Activated naive CD4-positive, alpha-beta T cell treated with anti-CD3 and anti-CD28 coated beads, Interleukin-2, amount 50 U/mL, for 16 hours (primary cell): ENCODE measurements around the gene TMEM164.

Experiments
- DNase-seq: peaks from one replicate; pipeline ENCODE4 v3.0.0-alpha.2; 2020

The TMEM164 gene

DNA sequence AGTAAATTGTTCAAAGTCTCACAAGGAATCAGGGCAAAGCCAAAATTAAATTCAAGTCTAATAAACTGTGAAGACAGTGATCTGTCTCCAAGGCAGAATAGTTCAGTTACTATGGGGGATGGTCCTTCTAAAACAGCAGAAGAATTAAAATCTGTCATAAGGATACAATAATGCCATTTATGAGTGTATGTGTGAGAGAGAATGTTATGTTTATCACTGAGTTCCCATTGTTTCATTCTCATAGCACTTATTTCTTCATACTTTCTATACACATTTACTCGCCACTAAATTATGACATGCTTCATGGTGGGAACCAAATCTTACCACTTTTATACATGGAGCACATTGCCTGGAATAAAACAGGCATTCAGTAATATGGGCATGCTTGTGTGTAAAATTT is 212.5 kb downstream of the TMEM164 start:
- no peak for DNase-seq

DNA sequence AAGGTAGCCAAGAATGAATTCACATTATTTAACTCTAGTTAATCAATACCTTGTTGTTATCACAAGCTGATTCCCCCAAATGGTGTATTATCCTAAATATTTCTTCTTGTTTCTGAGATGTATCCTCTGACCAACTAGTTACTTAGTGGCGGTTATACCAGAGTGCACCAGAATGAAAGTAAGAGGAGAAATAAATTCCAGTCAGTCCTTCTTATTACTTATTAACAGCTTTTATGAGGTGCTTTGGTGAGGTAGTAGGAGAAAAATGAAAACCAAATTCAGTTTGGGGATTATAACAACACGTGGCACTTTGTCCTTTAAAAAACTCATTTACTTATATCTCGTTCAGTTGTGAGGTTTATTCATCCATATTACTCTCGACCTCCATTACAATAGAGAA is 213.1 kb downstream of the TMEM164 start:
- no peak for DNase-seq

DNA sequence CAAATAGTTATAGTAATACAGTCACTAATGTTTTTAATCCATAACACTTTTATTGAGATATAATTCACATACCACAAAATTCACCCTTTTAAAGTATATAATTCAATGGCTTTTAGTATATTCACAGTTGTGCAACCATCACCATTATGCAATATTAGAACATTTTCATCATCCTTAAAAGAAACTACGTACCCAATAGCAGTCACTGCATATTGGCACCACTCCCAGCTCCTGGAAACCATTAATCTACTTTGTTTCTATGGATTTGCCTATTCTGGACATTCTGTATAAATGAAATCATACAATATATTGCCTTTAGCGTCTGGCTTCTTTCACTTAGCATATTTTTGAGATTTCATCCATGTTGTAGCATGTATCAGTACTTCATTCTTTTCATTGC is 215.7 kb downstream of the TMEM164 start:
- DNase-seq = no peak

DNA sequence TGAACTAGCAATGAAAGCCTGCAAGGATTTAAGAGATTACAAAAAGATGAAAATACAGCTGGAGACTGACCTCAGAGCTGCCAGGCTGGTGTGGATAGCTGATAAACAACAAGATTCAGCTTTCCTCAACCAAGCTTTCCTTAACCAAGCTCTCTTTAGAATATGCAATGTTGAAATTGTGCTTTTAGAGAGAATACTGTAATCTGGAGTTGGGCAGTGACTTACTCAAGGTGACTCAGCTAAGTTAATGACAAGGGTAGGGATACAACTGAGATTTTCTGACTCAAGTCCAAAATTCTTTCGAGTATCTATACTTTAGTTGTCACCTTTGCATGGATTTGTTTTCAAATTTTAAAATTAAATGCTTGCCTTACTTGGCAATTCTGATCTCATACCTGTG is 217.0 kb downstream of the TMEM164 start:
- DNase-seq = no peak

DNA sequence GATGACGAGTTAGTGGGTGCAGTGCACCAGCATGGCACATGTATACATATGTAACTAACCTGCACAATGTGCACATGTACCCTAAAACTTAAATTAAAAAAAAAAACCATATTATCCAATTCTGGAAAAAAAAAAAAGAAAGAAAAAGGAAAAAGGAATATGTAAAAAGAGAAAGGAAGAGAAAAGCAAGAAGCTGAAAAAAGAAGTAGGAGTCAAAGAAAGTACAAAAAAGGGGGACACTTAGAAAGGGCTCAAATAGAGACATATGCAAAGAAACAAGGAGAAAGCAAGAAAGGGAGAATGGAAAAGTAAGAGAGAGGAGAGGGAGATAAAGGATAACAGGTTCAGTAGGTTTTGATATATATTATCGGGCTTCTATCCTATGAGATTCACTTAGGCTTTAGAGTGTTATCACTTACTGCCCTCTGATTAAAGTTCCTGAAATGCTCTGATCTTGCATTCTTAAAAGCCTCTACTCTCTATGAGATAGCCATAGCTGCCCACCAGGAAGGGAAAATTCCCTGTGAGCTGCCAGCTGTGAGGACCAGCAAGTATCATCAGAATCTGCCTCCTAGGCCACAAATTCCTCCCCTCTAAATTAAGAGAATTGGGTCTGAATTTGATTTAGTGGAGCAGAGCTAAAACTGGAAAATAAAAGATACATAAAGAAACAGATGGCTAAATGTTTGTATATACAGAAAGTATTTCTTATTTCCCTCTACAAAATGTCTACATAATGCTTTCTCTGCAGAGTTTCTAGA is 219.8 kb downstream of the TMEM164 start:
- DNase-seq = no peak

DNA sequence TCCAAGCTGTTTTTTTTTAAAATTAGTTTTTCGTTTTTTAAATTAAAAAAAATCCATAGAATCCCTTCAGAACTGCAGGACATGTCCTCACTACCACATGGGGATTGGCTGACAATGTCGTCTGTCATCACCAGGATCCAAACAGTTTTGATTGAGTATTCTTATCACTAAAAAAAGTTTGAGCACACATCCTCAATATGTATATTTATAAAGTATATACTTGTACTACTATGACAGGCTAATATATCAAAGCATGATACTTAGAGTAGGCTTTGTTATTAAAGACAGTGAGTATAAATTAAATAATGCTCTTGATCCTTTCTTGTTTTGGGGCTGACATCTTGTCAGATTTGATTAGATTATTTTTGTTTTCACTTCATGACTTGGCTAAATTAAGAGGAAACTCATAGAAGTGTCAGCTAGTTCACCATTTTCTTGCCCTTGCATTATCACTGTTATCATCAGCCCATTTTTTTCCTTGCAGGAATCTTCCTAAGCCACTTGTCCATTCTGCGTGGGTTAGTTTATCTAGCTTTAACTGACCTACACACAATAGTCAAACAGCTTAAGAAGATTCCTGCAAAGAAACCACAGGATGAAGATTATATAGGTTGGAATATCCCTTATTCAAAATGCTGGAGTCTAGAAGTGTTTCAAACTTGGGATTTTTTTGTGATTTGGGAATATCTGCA is 222.2 kb downstream of the TMEM164 start:
- no peak for DNase-seq

DNA sequence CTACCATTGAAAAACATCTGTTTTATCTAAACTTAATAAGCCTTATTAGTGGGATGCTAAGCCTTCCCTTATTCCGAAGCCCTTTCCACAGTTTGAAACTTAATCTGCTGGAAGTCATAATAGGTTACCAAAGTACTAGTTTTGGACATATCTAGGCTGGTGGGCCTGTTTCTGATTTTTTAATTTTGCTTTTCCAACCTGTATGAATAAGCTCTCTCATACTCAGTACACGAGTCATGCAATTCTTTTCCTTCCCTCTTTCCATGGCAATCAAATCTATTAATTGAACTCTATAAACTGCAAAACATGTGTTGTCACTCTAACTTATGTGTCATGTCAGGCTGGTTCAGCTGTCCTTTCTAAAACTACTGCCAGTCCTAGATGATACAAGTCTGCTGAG is 224.0 kb downstream of the TMEM164 start:
- DNase-seq = no peak
